ENCODE data around the gene TRIM71. TPM values are rescaled to one million over a fixed set of nuclear protein-coding genes. Genes with fewer than 3 reads are reported as not detected.

TRIM71 gene
- total RNA-seq, 2 donors from 2014 or later = 11.1 TPM; not detected in 1

GRCh38 chr3:32839714-32840085 is 21.9 kb downstream of the TRIM71 start:
- H3K36me3 ChIP-seq = no peaks in the 10 kb centered on the region
- WGBS = 49% methylated on average over 4 of the region's 4 CpGs
- no peaks in the 10 kb centered on the region for H3K9me3 ChIP-seq
- intact Hi-C loops (cut with DNase I) = no loop called here
- no peaks in the 10 kb centered on the region for H3K4me1 ChIP-seq (replicated peaks)
- no peak overlapping the region for H3K4me3 ChIP-seq
- DNase-seq (ENCODE audit: low spot score) = no peak
- no peak overlapping the region for H3K27ac ChIP-seq
- TF ChIP-seq, protein P1, sequence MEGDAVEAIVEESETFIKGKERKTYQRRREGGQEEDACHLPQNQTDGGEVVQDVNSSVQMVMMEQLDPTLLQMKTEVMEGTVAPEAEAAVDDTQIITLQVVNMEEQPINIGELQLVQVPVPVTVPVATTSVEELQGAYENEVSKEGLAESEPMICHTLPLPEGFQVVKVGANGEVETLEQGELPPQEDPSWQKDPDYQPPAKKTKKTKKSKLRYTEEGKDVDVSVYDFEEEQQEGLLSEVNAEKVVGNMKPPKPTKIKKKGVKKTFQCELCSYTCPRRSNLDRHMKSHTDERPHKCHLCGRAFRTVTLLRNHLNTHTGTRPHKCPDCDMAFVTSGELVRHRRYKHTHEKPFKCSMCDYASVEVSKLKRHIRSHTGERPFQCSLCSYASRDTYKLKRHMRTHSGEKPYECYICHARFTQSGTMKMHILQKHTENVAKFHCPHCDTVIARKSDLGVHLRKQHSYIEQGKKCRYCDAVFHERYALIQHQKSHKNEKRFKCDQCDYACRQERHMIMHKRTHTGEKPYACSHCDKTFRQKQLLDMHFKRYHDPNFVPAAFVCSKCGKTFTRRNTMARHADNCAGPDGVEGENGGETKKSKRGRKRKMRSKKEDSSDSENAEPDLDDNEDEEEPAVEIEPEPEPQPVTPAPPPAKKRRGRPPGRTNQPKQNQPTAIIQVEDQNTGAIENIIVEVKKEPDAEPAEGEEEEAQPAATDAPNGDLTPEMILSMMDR (IDR thresholded peaks at IDR 0.05) = no peak
- no peak for TF ChIP-seq POLR2A (IDR thresholded peaks at IDR 0.05)
- no peak for TF ChIP-seq POLR2AphosphoS5 (IDR thresholded peaks at IDR 0.05)
- H3K27me3 ChIP-seq (replicated peaks; ENCODE audit: insufficient read depth) = peaks cover 2% of the 10 kb centered on the region

DNA sequence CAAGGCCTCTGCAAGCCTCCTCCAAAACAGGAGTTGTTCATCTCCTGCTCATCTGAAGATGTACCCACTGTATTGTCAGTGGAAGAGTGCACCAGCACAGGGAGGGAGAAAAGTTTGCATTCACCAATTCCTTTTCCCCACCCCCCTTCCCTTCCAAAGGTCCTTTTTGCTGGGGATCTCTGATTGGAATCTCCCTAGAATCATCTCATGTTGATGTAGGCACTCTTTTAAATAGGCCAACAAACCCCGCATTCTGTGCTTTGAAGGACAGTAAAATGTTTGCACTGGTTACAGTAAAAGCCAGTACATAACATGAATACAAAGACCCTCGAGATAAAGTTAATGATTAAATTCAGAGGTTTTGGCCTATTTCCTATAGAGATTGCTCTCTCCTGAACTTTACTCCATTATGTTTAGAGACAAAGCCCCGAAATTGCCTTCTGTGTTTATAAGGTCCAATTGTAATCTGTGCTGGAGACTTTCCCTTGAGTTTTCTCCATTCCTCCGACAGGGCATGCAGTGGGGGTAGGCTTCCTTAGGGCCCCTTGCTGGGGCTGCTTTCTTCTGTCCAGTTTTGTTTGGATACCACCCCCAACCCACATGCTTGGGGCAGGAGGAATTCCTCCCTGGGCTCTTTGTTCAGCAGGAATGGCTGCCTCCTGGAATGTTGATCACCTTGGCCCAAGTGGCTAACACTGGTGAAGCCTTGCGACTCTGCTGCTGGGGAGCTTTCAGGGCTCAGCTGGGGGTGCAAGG is 22.5 kb downstream of the TRIM71 start:
- WGBS = 55% methylated on average over 5 of the region's 5 CpGs

DNA sequence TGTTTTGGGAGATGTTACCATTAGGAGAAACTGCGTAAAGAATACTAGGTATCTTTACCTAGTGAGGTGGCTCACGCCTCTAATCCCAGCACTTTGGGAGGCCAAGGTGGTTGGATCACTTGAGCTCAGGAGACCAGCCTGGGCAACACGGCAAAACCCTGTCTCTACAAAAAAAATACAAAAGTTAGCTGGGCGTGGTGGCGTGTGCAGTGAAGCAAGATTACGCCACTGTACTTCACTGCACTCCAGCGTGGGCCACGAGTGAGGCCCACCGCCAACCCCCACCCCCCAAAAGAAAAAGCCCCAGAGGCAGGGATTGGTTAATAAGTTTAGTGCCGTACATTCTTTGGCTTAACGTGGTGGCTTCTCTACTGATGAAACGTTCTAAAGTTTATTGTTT is 23.5 kb downstream of the TRIM71 start:
- intact Hi-C loops (cut with DNase I) = no loop called here
- H3K4me1 ChIP-seq (replicated peaks) = no peaks in the 10 kb centered on the region
- WGBS = 71% methylated on average over 12 of the region's 12 CpGs
- H3K9me3 ChIP-seq = no peaks in the 10 kb centered on the region
- no peak for DNase-seq (ENCODE audit: low spot score)
- TF ChIP-seq POLR2AphosphoS5 (IDR thresholded peaks at IDR 0.05) (no peak), POLR2A (IDR thresholded peaks at IDR 0.05) (no peak)
- TF ChIP-seq, protein P1 (IDR thresholded peaks at IDR 0.05) = no peak
- no peak overlapping the region for H3K4me3 ChIP-seq
- no peaks in the 10 kb centered on the region for H3K27me3 ChIP-seq (replicated peaks; ENCODE audit: insufficient read depth)
- H3K36me3 ChIP-seq = no peaks in the 10 kb centered on the region
- no peak overlapping the region for H3K27ac ChIP-seq

More for the DNA sequence above, 22.5 kb downstream of the TRIM71 start:
- intact Hi-C loops (cut with DNase I) = no loop called here
- H3K36me3 ChIP-seq = no peaks in the 10 kb centered on the region
- TF ChIP-seq POLR2A (IDR thresholded peaks at IDR 0.05) = no peak
- TF ChIP-seq POLR2AphosphoS5 (IDR thresholded peaks at IDR 0.05) = no peak
- TF ChIP-seq, protein P1 (IDR thresholded peaks at IDR 0.05) = no peak
- H3K27ac ChIP-seq = no peak overlapping the region
- H3K4me3 ChIP-seq = no peak overlapping the region
- DNase-seq (ENCODE audit: low spot score) = no peak
- no peaks in the 10 kb centered on the region for H3K4me1 ChIP-seq (replicated peaks)
- H3K9me3 ChIP-seq = no peaks in the 10 kb centered on the region
- H3K27me3 ChIP-seq (replicated peaks; ENCODE audit: insufficient read depth) = peaks cover 2% of the 10 kb centered on the region

DNA sequence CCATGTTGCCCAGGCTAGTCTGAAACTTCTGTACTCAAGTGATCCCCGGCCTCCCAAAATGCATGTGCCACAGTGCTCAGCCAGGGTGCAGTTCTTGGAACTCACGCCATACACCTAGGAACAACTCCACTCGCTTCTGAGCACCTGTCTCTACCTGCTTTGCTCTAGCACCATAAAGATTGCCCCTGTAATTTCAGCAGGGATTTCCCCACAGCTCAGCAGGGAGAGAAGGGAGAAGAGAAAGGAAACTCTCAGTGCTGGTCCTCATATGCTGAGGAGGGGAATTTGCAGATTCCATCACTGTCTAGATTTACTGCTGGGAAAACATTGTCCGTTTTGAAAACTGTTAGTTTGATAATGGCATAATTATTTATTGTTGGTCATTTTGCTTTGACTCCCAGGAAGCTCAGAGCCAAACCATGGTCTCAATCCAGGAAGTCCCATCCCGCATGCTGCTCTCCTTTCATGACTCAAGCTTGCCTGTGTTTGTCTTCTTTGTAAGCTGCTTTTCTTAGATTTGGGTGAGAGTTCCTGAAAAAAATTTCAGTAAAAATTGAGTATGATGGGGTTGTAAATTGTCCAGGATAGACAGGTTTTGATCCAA is 24.2 kb downstream of the TRIM71 start:
- no peak overlapping the region for H3K4me3 ChIP-seq
- no peaks in the 10 kb centered on the region for H3K27me3 ChIP-seq (replicated peaks; ENCODE audit: insufficient read depth)
- intact Hi-C loops (cut with DNase I) = no loop called here
- TF ChIP-seq, protein P1 (IDR thresholded peaks at IDR 0.05) = no peak
- TF ChIP-seq POLR2AphosphoS5 (IDR thresholded peaks at IDR 0.05) (no peak), POLR2A (IDR thresholded peaks at IDR 0.05) (no peak)
- H3K27ac ChIP-seq = no peak overlapping the region
- DNase-seq (ENCODE audit: low spot score) = no peak
- 48% methylated on average over 5 of the region's 5 CpGs for WGBS
- H3K9me3 ChIP-seq = no peaks in the 10 kb centered on the region
- H3K4me1 ChIP-seq (replicated peaks) = no peaks in the 10 kb centered on the region
- H3K36me3 ChIP-seq = no peaks in the 10 kb centered on the region

DNA sequence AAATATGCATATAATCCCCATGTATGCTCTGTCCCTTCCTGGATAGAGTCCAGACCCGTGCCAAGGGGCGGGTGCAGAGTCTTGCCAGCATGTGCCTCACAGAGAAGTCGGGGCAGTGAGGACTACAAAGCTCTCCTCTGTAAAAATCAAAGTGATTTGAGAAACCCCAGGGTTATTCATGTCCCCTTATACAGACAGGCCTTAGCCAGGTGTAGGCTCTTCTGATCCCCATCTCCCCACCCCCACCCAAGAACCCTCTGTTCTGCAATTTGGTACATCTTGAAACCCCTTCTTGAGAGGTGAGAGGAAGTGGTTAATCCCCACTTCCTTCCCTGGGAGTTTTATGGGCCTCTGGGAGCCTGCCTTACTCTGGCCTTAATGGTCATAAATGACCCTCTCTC is 24.7 kb downstream of the TRIM71 start:
- no peaks in the 10 kb centered on the region for H3K9me3 ChIP-seq
- H3K4me3 ChIP-seq = no peak overlapping the region
- no peaks in the 10 kb centered on the region for H3K4me1 ChIP-seq (replicated peaks)
- H3K27ac ChIP-seq = no peak overlapping the region
- WGBS = 40% methylated on average over 3 of the region's 3 CpGs
- TF ChIP-seq, protein P1 (IDR thresholded peaks at IDR 0.05) = no peak
- TF ChIP-seq POLR2AphosphoS5 (IDR thresholded peaks at IDR 0.05) = no peak
- no peak for TF ChIP-seq POLR2A (IDR thresholded peaks at IDR 0.05)
- H3K27me3 ChIP-seq (replicated peaks; ENCODE audit: insufficient read depth) = no peaks in the 10 kb centered on the region
- intact Hi-C loops (cut with DNase I) = no loop called here
- no peak for DNase-seq (ENCODE audit: low spot score)
- no peaks in the 10 kb centered on the region for H3K36me3 ChIP-seq

All from prostate gland (tissue), 2 donors.